ENCODE results near the gene C18orf32. TPM values are rescaled to one million over a fixed set of nuclear protein-coding genes. Genes with fewer than 3 reads are reported as not detected.

Gene C18orf32
- total and polyA plus RNA-seq, 10 of the 15 experiments (the other 5 are each of a cell fraction or from before 2014, with no cell fraction given) = 11.5 to 67.0 (median 32.9) TPM

DNA sequence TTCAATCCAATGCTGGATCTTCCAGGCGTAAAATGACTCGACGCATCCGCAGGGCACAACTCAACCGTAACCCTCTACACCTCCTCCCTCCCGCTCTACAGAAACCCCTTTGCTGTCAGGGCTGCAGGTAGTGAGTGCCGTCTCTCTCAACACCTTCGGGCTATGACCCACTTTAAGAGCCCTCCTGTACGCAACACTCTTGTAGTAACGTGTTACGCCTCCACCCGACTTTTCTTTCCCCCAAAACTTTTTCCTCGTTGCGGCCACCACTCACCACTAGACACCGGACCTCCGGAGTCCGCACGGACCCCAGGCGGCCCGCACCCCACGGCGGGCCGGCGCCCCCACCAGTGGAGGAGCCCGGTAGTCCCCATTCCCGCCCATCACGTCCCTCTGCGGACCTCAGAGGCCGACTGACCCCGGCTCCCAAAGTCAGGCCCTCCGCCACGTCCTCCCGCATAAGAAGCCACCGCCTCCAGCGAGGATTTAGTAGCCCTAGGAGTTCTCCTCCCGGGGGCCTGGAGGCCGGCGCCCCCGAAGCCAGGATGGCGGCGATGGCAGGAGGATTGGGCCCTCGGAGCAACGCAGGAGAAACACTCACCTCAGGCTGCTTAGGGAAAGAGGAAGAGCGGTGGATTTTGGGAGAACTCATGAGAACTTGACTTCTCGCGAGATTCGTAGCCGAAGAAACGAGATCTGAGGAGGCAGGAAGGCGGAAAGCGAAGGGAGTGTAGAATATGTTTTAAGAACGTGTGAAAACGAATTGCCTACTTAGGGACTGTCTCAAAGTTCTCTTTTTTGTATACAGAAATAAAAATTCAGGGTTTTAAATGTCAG is 5.0 kb upstream of the C18orf32 start, which contains the start of gene RPL17 (continued):
- TF ChIP-seq RFX5 (IDR thresholded peaks at IDR 0.05; ENCODE audit: low read depth, low read length) = no peak
- TF ChIP-seq, protein P1, sequence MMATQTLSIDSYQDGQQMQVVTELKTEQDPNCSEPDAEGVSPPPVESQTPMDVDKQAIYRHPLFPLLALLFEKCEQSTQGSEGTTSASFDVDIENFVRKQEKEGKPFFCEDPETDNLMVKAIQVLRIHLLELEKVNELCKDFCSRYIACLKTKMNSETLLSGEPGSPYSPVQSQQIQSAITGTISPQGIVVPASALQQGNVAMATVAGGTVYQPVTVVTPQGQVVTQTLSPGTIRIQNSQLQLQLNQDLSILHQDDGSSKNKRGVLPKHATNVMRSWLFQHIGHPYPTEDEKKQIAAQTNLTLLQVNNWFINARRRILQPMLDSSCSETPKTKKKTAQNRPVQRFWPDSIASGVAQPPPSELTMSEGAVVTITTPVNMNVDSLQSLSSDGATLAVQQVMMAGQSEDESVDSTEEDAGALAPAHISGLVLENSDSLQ (IDR thresholded peaks at IDR 0.05) = peak; percentile 74
- peak; percentile 49; the same call in 1 of the 2 replicates for TF ChIP-seq SUPT20H (IDR thresholded peaks at IDR 0.05; ENCODE audit: borderline replicate concordance, control insufficient read depth, low read depth, low read length)
- TF ChIP-seq YY1 (IDR thresholded peaks at IDR 0.05; ENCODE audit: low read depth, low read length) = peak; percentile 90
- TF ChIP-seq ZNF24 (IDR thresholded peaks at IDR 0.05) = no peak
- TF ChIP-seq FOXM1 (IDR thresholded peaks at IDR 0.05; ENCODE audit: low read depth, low read length) = peak; percentile 31; the same call in 1 of the 2 replicates
- TF ChIP-seq CHD2 (IDR thresholded peaks at IDR 0.05; ENCODE audit: borderline replicate concordance, low read depth, low read length) = peak; percentile 99
- TF ChIP-seq ZNF384 (IDR thresholded peaks at IDR 0.05; ENCODE audit: borderline replicate concordance, low read depth, low read length) = no peak
- TF ChIP-seq SMC3 (IDR thresholded peaks at IDR 0.05; ENCODE audit: borderline replicate concordance, low read length) = no peak
- TF ChIP-seq, protein P2, sequence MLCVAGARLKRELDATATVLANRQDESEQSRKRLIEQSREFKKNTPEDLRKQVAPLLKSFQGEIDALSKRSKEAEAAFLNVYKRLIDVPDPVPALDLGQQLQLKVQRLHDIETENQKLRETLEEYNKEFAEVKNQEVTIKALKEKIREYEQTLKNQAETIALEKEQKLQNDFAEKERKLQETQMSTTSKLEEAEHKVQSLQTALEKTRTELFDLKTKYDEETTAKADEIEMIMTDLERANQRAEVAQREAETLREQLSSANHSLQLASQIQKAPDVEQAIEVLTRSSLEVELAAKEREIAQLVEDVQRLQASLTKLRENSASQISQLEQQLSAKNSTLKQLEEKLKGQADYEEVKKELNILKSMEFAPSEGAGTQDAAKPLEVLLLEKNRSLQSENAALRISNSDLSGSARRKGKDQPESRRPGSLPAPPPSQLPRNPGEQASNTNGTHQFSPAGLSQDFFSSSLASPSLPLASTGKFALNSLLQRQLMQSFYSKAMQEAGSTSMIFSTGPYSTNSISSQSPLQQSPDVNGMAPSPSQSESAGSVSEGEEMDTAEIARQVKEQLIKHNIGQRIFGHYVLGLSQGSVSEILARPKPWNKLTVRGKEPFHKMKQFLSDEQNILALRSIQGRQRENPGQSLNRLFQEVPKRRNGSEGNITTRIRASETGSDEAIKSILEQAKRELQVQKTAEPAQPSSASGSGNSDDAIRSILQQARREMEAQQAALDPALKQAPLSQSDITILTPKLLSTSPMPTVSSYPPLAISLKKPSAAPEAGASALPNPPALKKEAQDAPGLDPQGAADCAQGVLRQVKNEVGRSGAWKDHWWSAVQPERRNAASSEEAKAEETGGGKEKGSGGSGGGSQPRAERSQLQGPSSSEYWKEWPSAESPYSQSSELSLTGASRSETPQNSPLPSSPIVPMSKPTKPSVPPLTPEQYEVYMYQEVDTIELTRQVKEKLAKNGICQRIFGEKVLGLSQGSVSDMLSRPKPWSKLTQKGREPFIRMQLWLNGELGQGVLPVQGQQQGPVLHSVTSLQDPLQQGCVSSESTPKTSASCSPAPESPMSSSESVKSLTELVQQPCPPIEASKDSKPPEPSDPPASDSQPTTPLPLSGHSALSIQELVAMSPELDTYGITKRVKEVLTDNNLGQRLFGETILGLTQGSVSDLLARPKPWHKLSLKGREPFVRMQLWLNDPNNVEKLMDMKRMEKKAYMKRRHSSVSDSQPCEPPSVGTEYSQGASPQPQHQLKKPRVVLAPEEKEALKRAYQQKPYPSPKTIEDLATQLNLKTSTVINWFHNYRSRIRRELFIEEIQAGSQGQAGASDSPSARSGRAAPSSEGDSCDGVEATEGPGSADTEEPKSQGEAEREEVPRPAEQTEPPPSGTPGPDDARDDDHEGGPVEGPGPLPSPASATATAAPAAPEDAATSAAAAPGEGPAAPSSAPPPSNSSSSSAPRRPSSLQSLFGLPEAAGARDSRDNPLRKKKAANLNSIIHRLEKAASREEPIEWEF (IDR thresholded peaks at IDR 0.05; ENCODE audit: insufficient replicate concordance, low read depth, low read length) = no peak
- no peak for TF ChIP-seq TBL1XR1 (IDR thresholded peaks at IDR 0.05; ENCODE audit: low read depth, low read length)
- peak; percentile 93; the same call in 1 of the 2 replicates for TF ChIP-seq POLR2AphosphoS2 (IDR thresholded peaks at IDR 0.05; ENCODE audit: low read depth, low read length)
- peak; percentile 57 to 81; a peak in 3 of 4 replicates for TF ChIP-seq IKZF2 (IDR thresholded peaks at IDR 0.05)
- TF ChIP-seq BMI1 (IDR thresholded peaks at IDR 0.05; ENCODE audit: borderline replicate concordance) = no peak
- TF ChIP-seq SREBF1 (IDR thresholded peaks at IDR 0.05; ENCODE audit: low read length) = no peak
- peak; percentile 99 for TF ChIP-seq RCOR1 (conservative IDR thresholded peaks at IDR 0.05; ENCODE audit: low read depth, low read length)
- peak; percentile 28; the same call in 1 of the 2 replicates for TF ChIP-seq ATF7 (IDR thresholded peaks at IDR 0.05; ENCODE audit: low read depth)
- TF ChIP-seq, protein P3, sequence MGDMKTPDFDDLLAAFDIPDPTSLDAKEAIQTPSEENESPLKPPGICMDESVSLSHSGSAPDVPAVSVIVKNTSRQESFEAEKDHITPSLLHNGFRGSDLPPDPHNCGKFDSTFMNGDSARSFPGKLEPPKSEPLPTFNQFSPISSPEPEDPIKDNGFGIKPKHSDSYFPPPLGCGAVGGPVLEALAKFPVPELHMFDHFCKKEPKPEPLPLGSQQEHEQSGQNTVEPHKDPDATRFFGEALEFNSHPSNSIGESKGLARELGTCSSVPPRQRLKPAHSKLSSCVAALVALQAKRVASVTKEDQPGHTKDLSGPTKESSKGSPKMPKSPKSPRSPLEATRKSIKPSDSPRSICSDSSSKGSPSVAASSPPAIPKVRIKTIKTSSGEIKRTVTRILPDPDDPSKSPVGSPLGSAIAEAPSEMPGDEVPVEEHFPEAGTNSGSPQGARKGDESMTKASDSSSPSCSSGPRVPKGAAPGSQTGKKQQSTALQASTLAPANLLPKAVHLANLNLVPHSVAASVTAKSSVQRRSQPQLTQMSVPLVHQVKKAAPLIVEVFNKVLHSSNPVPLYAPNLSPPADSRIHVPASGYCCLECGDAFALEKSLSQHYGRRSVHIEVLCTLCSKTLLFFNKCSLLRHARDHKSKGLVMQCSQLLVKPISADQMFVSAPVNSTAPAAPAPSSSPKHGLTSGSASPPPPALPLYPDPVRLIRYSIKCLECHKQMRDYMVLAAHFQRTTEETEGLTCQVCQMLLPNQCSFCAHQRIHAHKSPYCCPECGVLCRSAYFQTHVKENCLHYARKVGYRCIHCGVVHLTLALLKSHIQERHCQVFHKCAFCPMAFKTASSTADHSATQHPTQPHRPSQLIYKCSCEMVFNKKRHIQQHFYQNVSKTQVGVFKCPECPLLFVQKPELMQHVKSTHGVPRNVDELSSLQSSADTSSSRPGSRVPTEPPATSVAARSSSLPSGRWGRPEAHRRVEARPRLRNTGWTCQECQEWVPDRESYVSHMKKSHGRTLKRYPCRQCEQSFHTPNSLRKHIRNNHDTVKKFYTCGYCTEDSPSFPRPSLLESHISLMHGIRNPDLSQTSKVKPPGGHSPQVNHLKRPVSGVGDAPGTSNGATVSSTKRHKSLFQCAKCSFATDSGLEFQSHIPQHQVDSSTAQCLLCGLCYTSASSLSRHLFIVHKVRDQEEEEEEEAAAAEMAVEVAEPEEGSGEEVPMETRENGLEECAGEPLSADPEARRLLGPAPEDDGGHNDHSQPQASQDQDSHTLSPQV (IDR thresholded peaks at IDR 0.05) = no peak
- TF ChIP-seq POU2F2 (IDR thresholded peaks at IDR 0.05; ENCODE audit: borderline replicate concordance, low read depth, low read length) = peak; percentile 96
- TF ChIP-seq PML (IDR thresholded peaks at IDR 0.05; ENCODE audit: low read length) = peak; percentile 99

Data from GM12878 (cell line).